Liver (tissue), 9 donors: ENCODE data around the gene ULBP2. TPM values are rescaled to one million over a fixed set of nuclear protein-coding genes. Genes with fewer than 3 reads are reported as not detected.

ENCODE experiments used
- DNase-seq: peaks from one replicate; pipeline ENCODE4 v3.0.0-alpha.2; 2017; ENCODE audit warnings: low spot score
- H3K27ac ChIP-seq, 2 donors: one replicate each; pipeline ENCODE4 v1.7.0; 2013; ENCODE audit warnings: inconsistent platforms in 2 of 2, low read length in 2 of 2, control low read depth in 1 of 2, low read depth in 1 of 2, mild to moderate bottlenecking in 1 of 2
- H3K27me3 ChIP-seq, 4 donors: one replicate each; pipeline versions ENCODE4 v1.6.1 to v1.7.0; 2013; ENCODE audit warnings: low read length in 3 of 4, inconsistent platforms in 1 of 4, mild to moderate bottlenecking in 1 of 4, moderate library complexity in 1 of 4; ENCODE audit not compliant: control insufficient read depth in 4 of 4, insufficient read depth in 4 of 4
- H3K36me3 ChIP-seq, 4 donors: one replicate each; pipeline versions ENCODE4 v1.6.1 to v1.7.0; 2013; ENCODE audit warnings: low read length in 3 of 4, mild to moderate bottlenecking in 3 of 4, low read depth in 1 of 4, moderate library complexity in 1 of 4; ENCODE audit not compliant: control insufficient read depth in 4 of 4, insufficient read depth in 3 of 4
- H3K4me1 ChIP-seq, 4 donors: one replicate each; pipeline versions ENCODE4 v1.6.1 to v1.7.0; 2013; ENCODE audit warnings: low read length in 3 of 4, mild to moderate bottlenecking in 3 of 4, moderate library complexity in 1 of 4; ENCODE audit not compliant: control insufficient read depth in 4 of 4, insufficient read depth in 4 of 4
- H3K4me3 ChIP-seq, 3 donors: one replicate each; pipeline versions ENCODE4 v1.6.1 to v1.7.0; 2013; ENCODE audit warnings: low read length in 3 of 3, control low read depth in 1 of 3, low read depth in 1 of 3, mild to moderate bottlenecking in 1 of 3
- H3K9ac ChIP-seq, 2 donors: one replicate each; pipeline ENCODE4 v1.7.0; 2013; ENCODE audit warnings: low read length in 2 of 2, mild to moderate bottlenecking in 2 of 2, moderate library complexity in 2 of 2, control low read depth in 1 of 2, low read depth in 1 of 2
- H3K9me3 ChIP-seq, 4 donors: one replicate each; pipeline versions ENCODE4 v1.6.1 to v1.7.0; 2013; ENCODE audit warnings: low read length in 3 of 4; ENCODE audit not compliant: control insufficient read depth in 4 of 4
- FOXA1 ChIP-seq: IDR thresholded peaks from 2 replicates; pipeline ENCODE4 v1.6.1; 2016; ENCODE audit warnings: antibody characterized with exemption
- FOXA2 ChIP-seq: IDR thresholded peaks from 2 replicates; pipeline ENCODE4 v1.6.1; 2016; ENCODE audit warnings: antibody characterized with exemption
- GABPA ChIP-seq, 2 donors: IDR thresholded peaks in 1 of 2; conservative IDR thresholded peaks in 1 of 2; 2 replicates each; pipeline ENCODE4 v1.6.1; 2016; ENCODE audit warnings: antibody characterized with exemption in 2 of 2, mild to moderate bottlenecking in 1 of 2, moderate library complexity in 1 of 2
- HNF4A ChIP-seq, 2 donors: conservative IDR thresholded peaks; 2 replicates each; pipeline ENCODE4 v1.6.1; 2016; ENCODE audit warnings: antibody characterized with exemption in 2 of 2, mild to moderate bottlenecking in 2 of 2
- HNF4G ChIP-seq: IDR thresholded peaks from 2 replicates; pipeline ENCODE4 v1.6.1; 2016; ENCODE audit warnings: antibody characterized with exemption
- JUND ChIP-seq, 2 donors: IDR thresholded peaks; 2 replicates each; pipeline ENCODE4 v1.6.1; 2016; ENCODE audit warnings: antibody characterized with exemption in 2 of 2
- NR2F2 ChIP-seq: IDR thresholded peaks from 2 replicates; pipeline ENCODE4 v1.6.1; 2016; ENCODE audit warnings: antibody characterized with exemption
- RAD21 ChIP-seq, 2 donors: IDR thresholded peaks; 2 replicates each; pipeline ENCODE4 v1.6.1; 2016; ENCODE audit warnings: antibody characterized with exemption in 2 of 2, mild to moderate bottlenecking in 2 of 2
- RXRA ChIP-seq, 2 donors: IDR thresholded peaks; 2 replicates each; pipeline ENCODE4 v1.6.1; 2017 to 2018; ENCODE audit warnings: antibody characterized with exemption in 2 of 2, mild to moderate bottlenecking in 1 of 2
- SP1 ChIP-seq: IDR thresholded peaks from 2 replicates; pipeline ENCODE4 v1.6.1; 2018; ENCODE audit warnings: antibody characterized with exemption, mild to moderate bottlenecking
- TAF1 ChIP-seq: conservative IDR thresholded peaks from 2 replicates; pipeline ENCODE4 v1.6.1; 2016; ENCODE audit warnings: antibody characterized with exemption, mild to moderate bottlenecking
- YY1 ChIP-seq: IDR thresholded peaks from 2 replicates; pipeline ENCODE4 v1.6.1; 2016; ENCODE audit warnings: antibody characterized with exemption, mild to moderate bottlenecking
- WGBS: extraction: QIAGEN DNeasy Blood & Tissue Kit; methylation state at CpG from one replicate; pipeline ENCODE4 v1.1.7; 2013; 5-methylcytosine and 5-hydroxymethylcytosine counted together
- polyA plus RNA-seq, 2 donors: library from polyadenylated mRNA; stranded (reverse) in 1 of 2; unstranded in 1 of 2; fragments of 200-250 nt in 1 of 2; fragments of >200 nt in 1 of 2; fragmentation: Nextera tagmentation in 1 of 2; extraction: Ambion mirVana in 1 of 2; gene quantifications; one replicate each; pipeline versions ENCODE4 v1.2.1 to v1.2.3, GENCODE V29; 2013 to 2015
- total RNA-seq, 2 donors: library from RNA; depleted of rRNA; stranded (reverse); fragments of >200 nt; gene quantifications; one replicate each; pipeline ENCODE4 v1.2.3, GENCODE V29; 2014
- TF ChIP-seq, protein P1 (sequence below): IDR thresholded peaks from 2 replicates; pipeline ENCODE4 v1.6.1; 2016; ENCODE audit warnings: antibody characterized with exemption
- TF ChIP-seq, protein P2 (sequence below): IDR thresholded peaks from 2 replicates; pipeline ENCODE4 v1.6.1; 2016; ENCODE audit warnings: antibody characterized with exemption, mild to moderate bottlenecking
- TF ChIP-seq, protein P3 (sequence below): fragments of 150-350 bp; IDR thresholded peaks from 2 replicates; pipeline ENCODE4 v1.5.1; 2017; ENCODE audit warnings: improper control_type of control experiment, low read depth, low read length; ENCODE audit not compliant: missing input control
- TF ChIP-seq, protein P4 (sequence below): IDR thresholded peaks from 2 replicates; pipeline ENCODE4 v1.6.1; 2016; ENCODE audit warnings: antibody characterized with exemption
- TF ChIP-seq, protein P5 (sequence below): IDR thresholded peaks from 2 replicates; pipeline ENCODE4 v1.6.1; 2016; ENCODE audit warnings: antibody characterized with exemption
- donor health status: healthy.
- donor health status: healthy.
- donor health status: healthy.
- donor health status: healthy.
- donor health status: healthy.

The ULBP2 gene
- total and polyA plus RNA-seq, 4 donors: 0.14 to 0.27 (median 0.20) TPM

DNA sequence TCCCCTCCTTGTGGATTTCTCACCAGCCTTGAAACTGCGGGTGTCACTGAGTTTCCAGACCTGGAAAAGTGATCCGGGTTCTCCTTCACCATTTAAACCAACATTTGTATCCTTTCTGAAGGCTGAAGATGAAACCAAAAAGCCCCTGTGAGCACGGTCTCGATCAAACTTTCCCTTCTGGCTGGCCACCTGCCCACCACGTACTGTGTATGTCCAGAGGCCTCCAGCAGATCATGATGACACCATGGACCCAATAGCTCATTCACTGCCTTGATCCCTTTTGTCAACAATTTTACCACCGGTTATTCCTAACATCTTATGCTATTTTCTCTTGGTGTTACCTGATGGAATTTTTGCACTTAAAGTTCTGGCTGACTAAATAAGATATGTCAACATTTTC is 37.5 kb downstream of the ULBP2 start:
- Histone ChIP-seq H3K27ac (no peak overlapping the region), H3K9ac (no peak overlapping the region), H3K9me3 (no peaks in the 10 kb centered on the region), H3K27me3 (peaks cover 0 to 5% (median 1%) of the 10 kb centered on the region in 4 donors), H3K36me3 (no peaks in the 10 kb centered on the region), H3K4me1 (no peaks in the 10 kb centered on the region), H3K4me3 (no peak overlapping the region)
- TF ChIP-seq FOXA1: no peak
- TF ChIP-seq NR2F2: no peak
- TF ChIP-seq, protein P1, sequence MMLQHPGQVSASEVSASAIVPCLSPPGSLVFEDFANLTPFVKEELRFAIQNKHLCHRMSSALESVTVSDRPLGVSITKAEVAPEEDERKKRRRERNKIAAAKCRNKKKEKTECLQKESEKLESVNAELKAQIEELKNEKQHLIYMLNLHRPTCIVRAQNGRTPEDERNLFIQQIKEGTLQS: no peak
- TF ChIP-seq, protein P2, sequence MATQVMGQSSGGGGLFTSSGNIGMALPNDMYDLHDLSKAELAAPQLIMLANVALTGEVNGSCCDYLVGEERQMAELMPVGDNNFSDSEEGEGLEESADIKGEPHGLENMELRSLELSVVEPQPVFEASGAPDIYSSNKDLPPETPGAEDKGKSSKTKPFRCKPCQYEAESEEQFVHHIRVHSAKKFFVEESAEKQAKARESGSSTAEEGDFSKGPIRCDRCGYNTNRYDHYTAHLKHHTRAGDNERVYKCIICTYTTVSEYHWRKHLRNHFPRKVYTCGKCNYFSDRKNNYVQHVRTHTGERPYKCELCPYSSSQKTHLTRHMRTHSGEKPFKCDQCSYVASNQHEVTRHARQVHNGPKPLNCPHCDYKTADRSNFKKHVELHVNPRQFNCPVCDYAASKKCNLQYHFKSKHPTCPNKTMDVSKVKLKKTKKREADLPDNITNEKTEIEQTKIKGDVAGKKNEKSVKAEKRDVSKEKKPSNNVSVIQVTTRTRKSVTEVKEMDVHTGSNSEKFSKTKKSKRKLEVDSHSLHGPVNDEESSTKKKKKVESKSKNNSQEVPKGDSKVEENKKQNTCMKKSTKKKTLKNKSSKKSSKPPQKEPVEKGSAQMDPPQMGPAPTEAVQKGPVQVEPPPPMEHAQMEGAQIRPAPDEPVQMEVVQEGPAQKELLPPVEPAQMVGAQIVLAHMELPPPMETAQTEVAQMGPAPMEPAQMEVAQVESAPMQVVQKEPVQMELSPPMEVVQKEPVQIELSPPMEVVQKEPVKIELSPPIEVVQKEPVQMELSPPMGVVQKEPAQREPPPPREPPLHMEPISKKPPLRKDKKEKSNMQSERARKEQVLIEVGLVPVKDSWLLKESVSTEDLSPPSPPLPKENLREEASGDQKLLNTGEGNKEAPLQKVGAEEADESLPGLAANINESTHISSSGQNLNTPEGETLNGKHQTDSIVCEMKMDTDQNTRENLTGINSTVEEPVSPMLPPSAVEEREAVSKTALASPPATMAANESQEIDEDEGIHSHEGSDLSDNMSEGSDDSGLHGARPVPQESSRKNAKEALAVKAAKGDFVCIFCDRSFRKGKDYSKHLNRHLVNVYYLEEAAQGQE: no peak
- no peak for TF ChIP-seq HNF4A (conservative IDR thresholded peaks at IDR 0.05)
- TF ChIP-seq, protein P3, sequence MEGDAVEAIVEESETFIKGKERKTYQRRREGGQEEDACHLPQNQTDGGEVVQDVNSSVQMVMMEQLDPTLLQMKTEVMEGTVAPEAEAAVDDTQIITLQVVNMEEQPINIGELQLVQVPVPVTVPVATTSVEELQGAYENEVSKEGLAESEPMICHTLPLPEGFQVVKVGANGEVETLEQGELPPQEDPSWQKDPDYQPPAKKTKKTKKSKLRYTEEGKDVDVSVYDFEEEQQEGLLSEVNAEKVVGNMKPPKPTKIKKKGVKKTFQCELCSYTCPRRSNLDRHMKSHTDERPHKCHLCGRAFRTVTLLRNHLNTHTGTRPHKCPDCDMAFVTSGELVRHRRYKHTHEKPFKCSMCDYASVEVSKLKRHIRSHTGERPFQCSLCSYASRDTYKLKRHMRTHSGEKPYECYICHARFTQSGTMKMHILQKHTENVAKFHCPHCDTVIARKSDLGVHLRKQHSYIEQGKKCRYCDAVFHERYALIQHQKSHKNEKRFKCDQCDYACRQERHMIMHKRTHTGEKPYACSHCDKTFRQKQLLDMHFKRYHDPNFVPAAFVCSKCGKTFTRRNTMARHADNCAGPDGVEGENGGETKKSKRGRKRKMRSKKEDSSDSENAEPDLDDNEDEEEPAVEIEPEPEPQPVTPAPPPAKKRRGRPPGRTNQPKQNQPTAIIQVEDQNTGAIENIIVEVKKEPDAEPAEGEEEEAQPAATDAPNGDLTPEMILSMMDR: no peak
- TF ChIP-seq, protein P4, sequence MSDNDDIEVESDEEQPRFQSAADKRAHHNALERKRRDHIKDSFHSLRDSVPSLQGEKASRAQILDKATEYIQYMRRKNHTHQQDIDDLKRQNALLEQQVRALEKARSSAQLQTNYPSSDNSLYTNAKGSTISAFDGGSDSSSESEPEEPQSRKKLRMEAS: no peak
- TF ChIP-seq YY1: no peak
- no peak for TF ChIP-seq TAF1
- TF ChIP-seq, protein P5, sequence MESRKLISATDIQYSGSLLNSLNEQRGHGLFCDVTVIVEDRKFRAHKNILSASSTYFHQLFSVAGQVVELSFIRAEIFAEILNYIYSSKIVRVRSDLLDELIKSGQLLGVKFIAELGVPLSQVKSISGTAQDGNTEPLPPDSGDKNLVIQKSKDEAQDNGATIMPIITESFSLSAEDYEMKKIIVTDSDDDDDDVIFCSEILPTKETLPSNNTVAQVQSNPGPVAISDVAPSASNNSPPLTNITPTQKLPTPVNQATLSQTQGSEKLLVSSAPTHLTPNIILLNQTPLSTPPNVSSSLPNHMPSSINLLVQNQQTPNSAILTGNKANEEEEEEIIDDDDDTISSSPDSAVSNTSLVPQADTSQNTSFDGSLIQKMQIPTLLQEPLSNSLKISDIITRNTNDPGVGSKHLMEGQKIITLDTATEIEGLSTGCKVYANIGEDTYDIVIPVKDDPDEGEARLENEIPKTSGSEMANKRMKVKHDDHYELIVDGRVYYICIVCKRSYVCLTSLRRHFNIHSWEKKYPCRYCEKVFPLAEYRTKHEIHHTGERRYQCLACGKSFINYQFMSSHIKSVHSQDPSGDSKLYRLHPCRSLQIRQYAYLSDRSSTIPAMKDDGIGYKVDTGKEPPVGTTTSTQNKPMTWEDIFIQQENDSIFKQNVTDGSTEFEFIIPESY: no peak
- no peak for TF ChIP-seq GABPA (IDR thresholded peaks at IDR 0.05 in 1 of 2, conservative IDR thresholded peaks at IDR 0.05 in 1 of 2)
- TF ChIP-seq FOXA2: no peak
- no peak for TF ChIP-seq HNF4G
- TF ChIP-seq RXRA (IDR thresholded peaks at IDR 0.05): no peak
- no peak for TF ChIP-seq SP1
- no peak for DNase-seq
- 72% methylated on average over 6 of the region's 6 CpGs for WGBS

DNA sequence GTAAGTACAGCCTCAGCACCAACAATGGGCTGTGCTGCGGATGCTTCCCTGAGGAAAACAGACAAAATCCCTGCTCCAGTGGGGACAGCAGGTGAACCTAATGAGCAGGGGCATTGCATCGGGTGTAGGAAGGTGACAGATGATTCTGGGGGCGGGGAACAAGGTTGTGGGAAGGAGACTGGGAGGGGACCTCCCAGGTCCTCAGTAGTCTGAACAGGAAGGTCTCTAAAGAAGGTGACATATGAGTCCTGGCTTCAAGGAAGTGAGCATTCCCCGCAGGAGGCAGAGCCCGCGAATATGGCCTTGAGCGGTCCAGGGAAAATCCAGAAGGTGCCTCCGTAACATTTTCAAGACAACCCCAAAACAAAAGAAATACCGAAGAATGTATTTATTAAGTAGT is 41.3 kb downstream of the ULBP2 start:
- whole genome bisulfite sequencing: 19% methylated on average over 9 of the region's 9 CpGs
- H3K9ac ChIP-seq: no peak overlapping the region

More for the DNA sequence above, 41.3 kb downstream of the ULBP2 start:
- H3K4me3 ChIP-seq: no peak overlapping the region
- H3K9me3 ChIP-seq: peaks cover 0 to under 1% (median 0%) of the 10 kb centered on the region in 4 donors
- no peak for DNase-seq
- H3K27ac ChIP-seq: no peak overlapping the region
- peaks cover 5 to 14% (median 9%) of the 10 kb centered on the region in 4 donors for H3K27me3 ChIP-seq
- no peak for TF ChIP-seq JUND (IDR thresholded peaks at IDR 0.05)
- TF ChIP-seq HNF4G: no peak
- no peak for TF ChIP-seq NR2F2
- TF ChIP-seq RAD21 (IDR thresholded peaks at IDR 0.05): no peak
- no peaks in the 10 kb centered on the region for H3K36me3 ChIP-seq
- no peaks in the 10 kb centered on the region for H3K4me1 ChIP-seq
